GM12878 (cell line): ENCODE results near the gene TUBB4B.

Experiments used
- BCL3 ChIP-seq: IDR thresholded peaks from 2 replicates; pipeline ENCODE4 v1.6.1; 2011; ENCODE audit warnings: borderline replicate concordance, low read depth, mild to moderate bottlenecking, moderate library complexity, low read length; ENCODE audit not compliant: insufficient read depth, poor library complexity, severe bottlenecking
- CTCF ChIP-seq, 3 experiments: IDR thresholded peaks in 2 of 3; conservative IDR thresholded peaks in 1 of 3; 2 replicates each; pipeline ENCODE4 v1.5.1; 2011; ENCODE audit warnings: low read depth in 3 of 3, low read length in 3 of 3, mild to moderate bottlenecking in 3 of 3, control low read depth in 2 of 3, moderate library complexity in 2 of 3, inconsistent platforms in 1 of 3, mixed read lengths in 1 of 3; ENCODE audit not compliant: control insufficient read depth in 2 of 3, insufficient read depth in 1 of 3; ENCODE audit errors: extremely low read depth in 1 of 3
- POLR2AphosphoS5 ChIP-seq: IDR thresholded peaks from 2 replicates; pipeline ENCODE4 v1.6.1; 2011; ENCODE audit warnings: mild to moderate bottlenecking, low read length, inconsistent platforms
- RAD51 ChIP-seq: fragments of 450-650 bp; IDR thresholded peaks from 2 replicates; pipeline ENCODE4 v1.6.1; 2016; ENCODE audit warnings: moderate library complexity, mild to moderate bottlenecking, inconsistent platforms
- RBBP5 ChIP-seq: fragments of 200-600 bp; sonication (generic); conservative IDR thresholded peaks from 2 replicates; pipeline ENCODE4 v1.6.1; 2016
- SIX5 ChIP-seq: IDR thresholded peaks from 2 replicates; pipeline ENCODE4 v1.6.1; 2011; ENCODE audit warnings: mild to moderate bottlenecking, low read depth, low read length, moderate library complexity; ENCODE audit not compliant: severe bottlenecking
- SUZ12 ChIP-seq: fragments of 200-600 bp; sonication (generic); IDR thresholded peaks from one replicate; pipeline ENCODE4 v1.6.1; 2018; ENCODE audit warnings: antibody characterized with exemption, mild to moderate bottlenecking; ENCODE audit not compliant: unreplicated experiment
- ZZZ3 ChIP-seq: IDR thresholded peaks from 2 replicates; pipeline ENCODE4 v1.6.1; 2011; ENCODE audit warnings: low read depth; ENCODE audit not compliant: control insufficient read depth, insufficient read length

DNA sequence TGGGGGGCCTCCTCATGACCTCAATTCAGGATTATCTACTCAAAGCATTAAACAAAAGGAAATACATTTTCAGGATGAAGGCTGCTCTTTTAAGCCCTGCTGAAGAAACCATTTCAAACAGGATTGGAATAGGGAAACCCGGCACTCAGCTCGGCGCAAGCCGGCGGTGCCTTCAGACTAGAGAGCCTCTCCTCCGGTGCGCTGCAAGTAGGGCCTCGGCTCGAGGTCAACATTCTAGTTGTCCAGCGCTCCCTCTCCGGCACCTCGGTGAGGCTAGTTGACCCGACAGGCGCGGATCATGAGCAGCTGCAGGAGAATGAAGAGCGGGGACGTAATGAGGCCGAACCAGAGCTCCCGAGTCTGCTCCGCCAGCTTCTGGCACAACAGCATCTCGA, 36.4 kb upstream of the TUBB4B start:
- TF ChIP-seq POLR2AphosphoS5 (no peak), CTCF (IDR thresholded peaks at IDR 0.05 in 2 of 3, conservative IDR thresholded peaks at IDR 0.05 in 1 of 3; ENCODE audit: control insufficient read depth in 2 of 3, extremely low read depth in 1 of 3, insufficient read depth in 1 of 3, low read depth in 3 of 3, low read length in 3 of 3) (no peak), SIX5 (no peak), ZZZ3 (no peak), RAD51 (no peak), BCL3 (no peak), RBBP5 (no peak), SUZ12 (no peak)
